Esophagus mucosa (tissue), 1 donor: Measurements from ENCODE around the gene ASTN2. TPM values are rescaled to one million over a fixed set of nuclear protein-coding genes. Genes with fewer than 3 reads are reported as not detected.

Source experiments
- ATAC-seq: fragments of 200-7000 bp; cut with Tn5 transposase; one replicate; pipeline ENCODE4 v1.9.1; 2020
- total RNA-seq: library from RNA; stranded (reverse); gene quantifications from one replicate; pipeline ENCODE4 v1.2.4, GENCODE V29; 2023
- donor health status: DM: yes; HTN: yes; CAD: no.

The ASTN2 gene
- total RNA-seq, 1 donor from 2014 or later = 1.00 TPM

GRCh38 chr9:116395699-116396037 lies 1019.2 kb downstream of the ASTN2 start:
- no peak for ATAC-seq

GRCh38 chr9:116394894-116395698 lies 1019.8 kb downstream of the ASTN2 start:
- ATAC-seq = no peak

GRCh38 chr9:116394070-116394469 lies 1020.8 kb downstream of the ASTN2 start:
- ATAC-seq = no peak

- ATAC-seq = no peak
Observed at GRCh38 chr9:116393198-116393597, 1021.7 kb downstream of the ASTN2 start.

GRCh38 chr9:116391306-116391900 lies 1023.5 kb downstream of the ASTN2 start:
- peak; percentile 84 for ATAC-seq

GRCh38 chr9:116390303-116391228 lies 1024.3 kb downstream of the ASTN2 start:
- ATAC-seq = no peak

GRCh38 chr9:116389541-116390302 lies 1025.1 kb downstream of the ASTN2 start:
- peak; percentile 21 for ATAC-seq

GRCh38 chr9:116387934-116388698 lies 1026.7 kb downstream of the ASTN2 start:
- ATAC-seq = no peak

GRCh38 chr9:116383936-116384335 lies 1030.9 kb downstream of the ASTN2 start:
- ATAC-seq = no peak

GRCh38 chr9:116383133-116383532 lies 1031.7 kb downstream of the ASTN2 start:
- no peak for ATAC-seq

GRCh38 chr9:116382053-116382452 lies 1032.8 kb downstream of the ASTN2 start:
- ATAC-seq = no peak

- no peak for ATAC-seq
Observed at GRCh38 chr9:116381350-116381749, 1033.5 kb downstream of the ASTN2 start.

- ATAC-seq = no peak
Observed at GRCh38 chr9:116380496-116380995, 1034.3 kb downstream of the ASTN2 start.

GRCh38 chr9:116379821-116380220 lies 1035.0 kb downstream of the ASTN2 start:
- no peak for ATAC-seq

- no peak for ATAC-seq
Observed at GRCh38 chr9:116378873-116379272, 1036.0 kb downstream of the ASTN2 start.

- peak; percentile 83 for ATAC-seq
Observed at GRCh38 chr9:116377179-116377798, 1037.6 kb downstream of the ASTN2 start.
